Omental fat pad (tissue), 4 donors: ENCODE results near the gene GIPC2. TPM values are rescaled to one million over a fixed set of nuclear protein-coding genes. Genes with fewer than 3 reads are reported as not detected.

ENCODE experiments used
- ATAC-seq: fragments of 150-250 bp; one replicate; pipeline ENCODE4 v1.9.1; 2016; ENCODE audit warnings: mild to moderate bottlenecking, moderate library complexity; ENCODE audit not compliant: low FRiP score
- DNase-seq: peaks from one replicate; pipeline ENCODE4 v3.0.0-alpha.2; 2019; ENCODE audit warnings: low spot score
- total RNA-seq, 4 donors: library from RNA; depleted of rRNA; stranded (reverse); fragments of >200 nt; gene quantifications; one replicate each; pipeline ENCODE4 v1.1.0, GENCODE V29; 2016
- TF ChIP-seq, protein P1 (sequence below), 3 donors: fragments of 450-650 bp; IDR thresholded peaks; one replicate each; pipeline ENCODE4 v1.5.1; 2016 to 2017; ENCODE audit warnings: antibody characterized with exemption in 3 of 3, mild to moderate bottlenecking in 3 of 3, moderate library complexity in 2 of 3

Gene GIPC2
- total RNA-seq, 4 donors from 2014 or later = 1.4 to 15.9 (median 3.1) TPM

DNA sequence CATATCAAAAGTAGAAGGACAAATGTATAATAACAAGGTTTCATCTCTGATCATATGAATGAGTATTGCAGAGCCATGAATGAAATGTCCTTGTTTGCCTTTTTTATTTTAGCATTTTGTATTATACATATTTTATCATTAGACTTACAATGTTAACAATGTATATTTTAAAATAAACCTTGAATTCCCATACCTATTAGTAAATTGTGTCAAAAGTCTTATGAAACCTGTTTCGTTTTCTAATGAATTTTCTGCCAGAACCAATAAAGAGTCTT is 40.4 kb upstream of the GIPC2 start:
- TF ChIP-seq, protein P1, sequence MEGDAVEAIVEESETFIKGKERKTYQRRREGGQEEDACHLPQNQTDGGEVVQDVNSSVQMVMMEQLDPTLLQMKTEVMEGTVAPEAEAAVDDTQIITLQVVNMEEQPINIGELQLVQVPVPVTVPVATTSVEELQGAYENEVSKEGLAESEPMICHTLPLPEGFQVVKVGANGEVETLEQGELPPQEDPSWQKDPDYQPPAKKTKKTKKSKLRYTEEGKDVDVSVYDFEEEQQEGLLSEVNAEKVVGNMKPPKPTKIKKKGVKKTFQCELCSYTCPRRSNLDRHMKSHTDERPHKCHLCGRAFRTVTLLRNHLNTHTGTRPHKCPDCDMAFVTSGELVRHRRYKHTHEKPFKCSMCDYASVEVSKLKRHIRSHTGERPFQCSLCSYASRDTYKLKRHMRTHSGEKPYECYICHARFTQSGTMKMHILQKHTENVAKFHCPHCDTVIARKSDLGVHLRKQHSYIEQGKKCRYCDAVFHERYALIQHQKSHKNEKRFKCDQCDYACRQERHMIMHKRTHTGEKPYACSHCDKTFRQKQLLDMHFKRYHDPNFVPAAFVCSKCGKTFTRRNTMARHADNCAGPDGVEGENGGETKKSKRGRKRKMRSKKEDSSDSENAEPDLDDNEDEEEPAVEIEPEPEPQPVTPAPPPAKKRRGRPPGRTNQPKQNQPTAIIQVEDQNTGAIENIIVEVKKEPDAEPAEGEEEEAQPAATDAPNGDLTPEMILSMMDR (IDR thresholded peaks at IDR 0.05) = no peak
- DNase-seq = no peak
- ATAC-seq = no peak

DNA sequence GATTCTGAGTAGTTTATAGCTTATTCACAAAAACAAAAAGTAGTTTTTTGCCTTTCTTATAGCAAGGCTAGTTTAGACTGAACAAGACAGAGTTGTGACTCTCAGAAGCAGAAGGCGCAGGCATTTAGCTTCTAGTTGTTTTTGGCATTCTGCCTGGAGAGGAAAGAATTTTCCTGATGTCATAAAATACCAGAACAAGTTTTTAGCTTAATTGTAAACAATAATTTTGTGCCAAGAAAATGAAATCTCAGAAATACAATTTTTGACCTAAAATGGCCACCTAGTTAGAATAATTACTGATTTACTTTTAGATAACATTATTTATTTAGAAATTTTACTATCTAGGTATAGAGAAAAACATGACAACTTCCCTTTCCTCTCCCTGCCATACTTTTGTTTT is 40.0 kb upstream of the GIPC2 start:
- no peak for DNase-seq
- TF ChIP-seq, protein P1 (IDR thresholded peaks at IDR 0.05) = no peak
- no peak for ATAC-seq

- TF ChIP-seq, protein P1 (IDR thresholded peaks at IDR 0.05) = no peak
- no peak for ATAC-seq
- DNase-seq = no peak
These were observed 39.2 kb upstream of the GIPC2 start for GRCh38 chr1:78006521-78006920.

GRCh38 chr1:78007677-78008341 is 38.0 kb upstream of the GIPC2 start:
- TF ChIP-seq, protein P1 (IDR thresholded peaks at IDR 0.05) = no peak
- DNase-seq (no peak), ATAC-seq (no peak)

DNA sequence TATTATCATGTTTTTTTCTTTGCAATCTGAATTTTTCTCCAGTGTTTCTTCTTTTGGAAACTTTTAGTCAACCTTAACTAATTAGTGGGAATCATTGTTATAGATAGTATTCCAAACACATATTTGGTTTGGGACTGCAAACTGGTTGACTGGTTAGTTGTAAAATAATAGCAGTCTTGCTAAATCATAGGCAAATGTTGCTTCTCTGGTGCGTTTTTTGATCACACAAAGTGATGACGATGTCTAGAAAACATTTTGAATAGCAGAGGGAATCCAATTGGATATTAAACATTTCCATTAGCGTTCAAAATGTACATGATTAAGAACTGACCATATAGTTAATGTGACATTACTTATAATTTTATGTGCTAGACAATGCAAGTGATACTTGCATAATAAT is 36.5 kb upstream of the GIPC2 start:
- TF ChIP-seq, protein P1 (IDR thresholded peaks at IDR 0.05) = no peak
- ATAC-seq (no peak), DNase-seq (no peak)

- ATAC-seq (no peak), DNase-seq (no peak)
- TF ChIP-seq, protein P1 (IDR thresholded peaks at IDR 0.05) = no peak
These were observed 35.9 kb upstream of the GIPC2 start for GRCh38 chr1:78009836-78010235.

DNA sequence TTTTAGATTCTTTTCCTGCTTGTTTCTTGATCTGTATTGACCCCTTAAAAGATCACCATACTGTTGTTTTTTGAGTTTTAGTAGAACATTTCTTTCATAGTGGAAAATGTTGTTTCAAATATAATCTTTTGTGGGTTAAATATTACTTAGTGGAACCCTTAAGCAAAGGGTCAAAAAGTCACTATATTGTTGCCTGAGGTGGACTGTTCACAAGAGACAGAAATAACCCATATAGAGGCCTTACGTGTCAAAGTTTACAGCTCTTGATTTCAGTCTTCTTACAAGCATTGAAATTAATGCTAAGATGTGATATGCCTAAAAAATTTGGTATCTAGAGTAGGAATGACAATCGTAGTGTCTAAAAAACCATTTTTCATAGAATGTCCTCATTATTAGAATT is 34.7 kb upstream of the GIPC2 start:
- no peak for ATAC-seq
- DNase-seq = no peak
- TF ChIP-seq, protein P1 (IDR thresholded peaks at IDR 0.05) = no peak
